GM19025 (cell line): ENCODE results near the gene FAM53B.

Experiments used
- ATAC-seq: cut with Tn5 transposase; IDR thresholded peaks from one replicate; pipeline ENCODE4 v1.9.1; 2021; ENCODE audit warnings: mild to moderate bottlenecking, low read depth, moderate library complexity; ENCODE audit not compliant: unreplicated experiment

FAM53B gene

GRCh38 chr10:124681626-124682552 lies 62.3 kb downstream of the FAM53B start:
- ATAC-seq: no peak

GRCh38 chr10:124681091-124681490 lies 63.1 kb downstream of the FAM53B start:
- ATAC-seq: no peak

GRCh38 chr10:124680675-124681074 lies 63.5 kb downstream of the FAM53B start:
- ATAC-seq: no peak

GRCh38 chr10:124679401-124679800 lies 64.8 kb downstream of the FAM53B start:
- ATAC-seq: no peak

- no peak for ATAC-seq
Observed at GRCh38 chr10:124678557-124679240, 65.5 kb downstream of the FAM53B start.

GRCh38 chr10:124677749-124678556 lies 66.2 kb downstream of the FAM53B start:
- ATAC-seq: no peak

GRCh38 chr10:124677293-124677699 lies 66.9 kb downstream of the FAM53B start:
- ATAC-seq: no peak

- ATAC-seq: no peak
Observed at GRCh38 chr10:124676416-124677062, 67.6 kb downstream of the FAM53B start.

GRCh38 chr10:124675824-124676223 lies 68.4 kb downstream of the FAM53B start:
- no peak for ATAC-seq

GRCh38 chr10:124675261-124675660 lies 68.9 kb downstream of the FAM53B start:
- no peak for ATAC-seq

- no peak for ATAC-seq
Observed at GRCh38 chr10:124674768-124675222, 69.4 kb downstream of the FAM53B start.

- ATAC-seq: no peak
Observed at GRCh38 chr10:124672181-124672638, 72.0 kb downstream of the FAM53B start.

- ATAC-seq: no peak
Observed at GRCh38 chr10:124671486-124672075, 72.6 kb downstream of the FAM53B start.

- ATAC-seq: no peak
Observed at GRCh38 chr10:124670849-124671248, 73.3 kb downstream of the FAM53B start.

- no peak for ATAC-seq
Observed at GRCh38 chr10:124669824-124670654, 74.1 kb downstream of the FAM53B start.

- ATAC-seq: no peak
Observed at GRCh38 chr10:124669141-124669823, 74.9 kb downstream of the FAM53B start.

- no peak for ATAC-seq
Observed at GRCh38 chr10:124668517-124669051, 75.6 kb downstream of the FAM53B start.
